Measurements from ENCODE around the gene ABCA10.
"Not testable (repeated sequence)": the region's sequence is repeated elsewhere in the genome, so short reads cannot be mapped to it uniquely, and the experiment has no call there.

The ABCA10 gene

DNA sequence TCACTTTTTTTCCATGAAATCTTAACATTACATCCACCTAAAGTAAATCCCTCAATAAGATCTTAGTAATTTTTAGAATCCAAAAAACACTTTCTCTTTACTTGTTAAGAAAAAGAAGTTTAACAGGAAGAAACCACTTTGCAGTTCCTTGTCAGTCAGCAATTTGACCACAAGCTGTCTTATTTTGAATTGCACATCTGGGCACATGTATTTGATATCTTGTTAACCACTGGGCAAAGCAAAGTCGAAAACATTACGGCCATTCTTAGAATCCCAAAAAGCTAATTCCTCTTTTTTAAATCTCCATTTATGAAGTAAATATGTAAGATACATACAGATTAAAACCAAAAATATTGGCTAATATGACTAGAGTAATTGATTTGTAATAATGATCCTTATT lies 1.1 kb downstream of the ABCA10 start:
- no peak for DNase-seq (ENCODE audit: low read depth, low spot score)

DNA sequence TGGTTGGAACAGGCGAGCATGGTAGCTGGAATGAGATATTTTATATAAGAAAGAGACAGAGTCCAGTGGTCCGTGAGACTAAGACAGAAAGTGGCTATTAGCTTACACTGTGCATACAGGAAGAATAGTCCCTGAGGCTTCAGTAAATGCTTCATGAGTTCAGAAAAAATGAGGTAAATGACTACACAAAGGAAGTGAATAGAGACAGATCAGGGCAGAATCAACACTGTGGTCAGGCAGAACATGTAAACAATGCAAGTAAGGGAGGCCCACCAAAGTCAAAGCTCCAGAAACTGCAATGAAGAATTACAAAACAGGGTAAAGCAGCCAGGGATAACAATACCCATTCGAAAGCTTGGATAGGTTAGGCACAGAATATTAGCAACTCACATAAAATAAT lies 4.8 kb downstream of the ABCA10 start:
- no peak for DNase-seq (ENCODE audit: low read depth, low spot score)

DNA sequence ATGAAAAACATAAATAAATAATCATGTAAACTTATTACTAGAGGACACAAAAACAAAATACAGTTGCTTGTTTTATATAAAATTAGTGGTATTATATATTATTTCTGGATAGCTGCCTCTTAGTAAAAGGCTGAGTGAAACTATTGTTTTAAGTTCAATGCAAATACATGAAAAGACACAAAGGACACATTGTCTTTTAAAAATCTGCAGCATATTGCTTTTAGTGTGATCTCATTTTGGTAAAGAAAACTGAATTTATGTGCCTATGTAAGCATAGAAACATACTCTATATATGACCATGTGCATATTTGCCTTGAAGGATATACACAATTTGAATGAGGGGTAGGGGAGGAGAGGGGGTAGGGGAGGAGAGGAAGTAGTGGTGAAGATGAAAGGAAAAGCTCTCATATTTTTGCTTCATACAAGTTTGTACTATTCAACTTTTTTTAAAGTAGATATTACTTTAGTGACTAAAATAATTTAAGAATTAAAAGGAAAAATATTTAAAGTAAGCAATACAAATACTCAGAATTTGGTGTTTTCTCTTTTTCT lies 5.8 kb downstream of the ABCA10 start:
- DNase-seq (ENCODE audit: low read depth, low spot score): no peak

DNA sequence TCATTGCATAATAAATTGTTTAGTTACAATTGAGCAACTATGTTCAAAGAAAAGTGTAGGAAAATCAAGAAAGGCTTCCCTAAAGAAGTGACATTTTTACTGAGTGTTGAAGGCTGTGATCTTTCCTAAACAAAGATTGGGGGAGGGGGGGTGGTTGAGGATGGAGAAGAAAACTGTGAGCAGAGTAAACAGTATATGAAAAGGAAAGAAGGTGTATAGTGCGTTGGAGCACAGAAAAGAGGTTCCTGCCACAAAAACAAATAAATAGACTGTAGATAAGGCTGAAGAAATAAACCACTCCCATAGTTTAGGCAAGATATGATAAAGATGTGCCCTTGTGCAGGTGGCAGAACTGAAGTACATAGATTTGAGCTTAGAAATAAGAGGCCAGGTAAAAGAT lies 8.5 kb downstream of the ABCA10 start:
- DNase-seq (ENCODE audit: low read depth, low spot score): no peak

DNA sequence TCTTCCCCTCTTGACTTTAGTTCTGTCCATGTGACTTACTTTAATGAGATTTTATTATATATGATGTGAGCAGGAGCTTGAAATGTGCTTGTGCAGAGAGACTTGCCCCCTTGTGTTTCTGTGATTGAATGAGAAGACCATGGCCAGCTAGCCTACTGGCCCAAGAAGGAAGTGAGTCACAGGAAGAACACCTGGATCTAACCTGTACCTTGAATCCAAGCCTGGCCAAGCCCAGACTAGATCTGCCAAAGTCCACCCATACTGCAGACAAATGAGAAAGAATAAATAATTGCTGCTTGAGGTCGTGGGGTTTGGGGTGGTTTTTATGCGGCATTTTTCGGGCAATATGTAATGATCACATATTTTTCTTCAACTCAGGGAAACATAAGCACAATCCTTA lies 9.6 kb downstream of the ABCA10 start:
- DNase-seq (ENCODE audit: low read depth, low spot score): no peak

DNA sequence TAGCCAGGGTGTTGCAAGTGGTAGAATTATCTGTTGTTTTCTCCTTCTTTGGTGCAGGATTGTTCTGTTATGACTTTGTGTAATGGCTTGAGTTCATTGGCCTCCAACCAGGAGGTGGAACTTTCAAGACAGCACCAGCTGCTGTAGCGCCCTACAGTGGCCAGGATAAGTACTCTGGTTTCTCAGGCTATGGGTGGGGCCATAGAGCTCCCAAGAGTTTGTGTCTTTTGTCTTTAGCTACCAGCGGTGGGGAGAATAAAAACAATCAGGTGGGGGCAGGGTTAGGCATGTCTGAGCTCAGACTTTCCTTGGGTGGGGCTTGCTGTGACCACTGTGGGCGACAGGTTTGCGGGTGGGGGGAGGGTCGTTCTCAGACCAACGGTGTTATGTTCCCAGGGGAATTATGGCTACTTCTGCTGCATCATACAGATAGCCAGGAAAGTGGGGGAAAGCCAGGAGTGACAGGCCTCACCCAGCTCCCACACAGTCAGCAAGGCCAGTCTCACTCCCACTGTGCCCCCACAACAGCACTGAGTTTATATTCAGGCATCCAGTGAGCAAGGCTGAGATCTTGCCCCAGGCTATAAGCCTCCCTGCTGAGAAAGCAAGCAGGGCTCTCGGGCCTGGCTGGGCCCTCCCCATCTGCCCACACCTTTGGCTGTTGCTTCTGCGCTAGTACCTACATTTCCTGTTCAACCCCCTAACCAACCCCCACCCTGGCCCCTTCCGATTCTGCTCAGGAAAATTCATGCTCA lies 15.4 kb downstream of the ABCA10 start:
- DNase-seq (ENCODE audit: low read depth, low spot score): no peak

DNA sequence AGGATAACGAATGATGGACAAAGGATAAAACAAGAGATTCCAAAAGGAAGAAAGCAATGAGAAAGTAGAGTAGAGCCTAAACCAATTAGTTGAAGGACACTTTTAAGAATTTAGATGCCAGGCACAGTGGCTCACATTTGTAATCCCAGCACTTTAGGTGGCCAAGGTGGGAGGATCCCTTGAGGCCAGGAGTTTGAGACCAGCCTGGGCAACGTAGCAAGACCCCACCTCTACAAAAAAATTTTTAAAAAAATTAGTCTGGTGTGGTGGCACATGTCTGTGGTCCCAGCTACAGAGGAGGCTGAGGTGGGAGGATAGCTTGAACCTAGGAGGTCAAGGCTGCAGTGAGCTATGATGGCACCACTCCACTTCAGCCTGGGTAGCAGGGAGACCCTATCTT lies 20.0 kb downstream of the ABCA10 start:
- no peak for DNase-seq (ENCODE audit: low read depth, low spot score)

DNA sequence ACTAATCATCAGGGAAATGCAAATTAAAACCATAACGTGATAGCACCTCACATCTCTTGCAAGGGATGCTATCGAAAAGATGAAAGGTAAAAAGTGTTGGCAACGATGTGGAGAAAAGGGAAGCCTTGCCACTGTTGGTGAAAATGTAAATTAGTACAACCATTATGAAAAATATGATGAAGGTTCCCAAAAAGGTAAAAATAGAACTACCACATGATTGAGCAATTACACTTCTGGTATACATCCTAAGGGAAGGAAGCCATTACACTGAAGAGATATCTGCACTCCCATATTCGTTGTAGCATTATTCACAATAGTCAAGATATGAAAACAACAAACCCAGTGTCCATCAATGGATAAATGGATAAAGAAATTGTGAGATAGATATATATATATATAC lies 21.5 kb downstream of the ABCA10 start:
- DNase-seq (ENCODE audit: low read depth, low spot score): no peak

DNA sequence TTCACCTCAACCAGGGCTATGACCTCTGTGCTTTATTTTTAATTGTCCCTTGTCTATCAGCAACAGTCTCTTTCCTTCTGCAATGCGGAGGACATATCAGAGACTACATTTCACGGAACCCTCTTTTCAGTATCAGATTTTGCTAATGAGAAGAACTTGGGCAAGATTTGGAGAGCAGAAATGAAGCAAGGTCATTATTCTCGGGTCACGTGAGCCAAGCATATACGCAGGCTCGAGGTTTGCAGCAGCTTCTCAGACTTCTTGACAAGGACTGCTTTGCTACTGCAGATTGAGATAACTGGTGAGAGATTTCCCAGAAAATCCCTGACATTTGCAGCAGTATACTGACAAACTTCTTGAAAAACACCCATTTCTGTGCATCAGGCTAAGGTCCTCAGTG lies 30.4 kb downstream of the ABCA10 start:
- no peak for DNase-seq (ENCODE audit: low read depth, low spot score)

DNA sequence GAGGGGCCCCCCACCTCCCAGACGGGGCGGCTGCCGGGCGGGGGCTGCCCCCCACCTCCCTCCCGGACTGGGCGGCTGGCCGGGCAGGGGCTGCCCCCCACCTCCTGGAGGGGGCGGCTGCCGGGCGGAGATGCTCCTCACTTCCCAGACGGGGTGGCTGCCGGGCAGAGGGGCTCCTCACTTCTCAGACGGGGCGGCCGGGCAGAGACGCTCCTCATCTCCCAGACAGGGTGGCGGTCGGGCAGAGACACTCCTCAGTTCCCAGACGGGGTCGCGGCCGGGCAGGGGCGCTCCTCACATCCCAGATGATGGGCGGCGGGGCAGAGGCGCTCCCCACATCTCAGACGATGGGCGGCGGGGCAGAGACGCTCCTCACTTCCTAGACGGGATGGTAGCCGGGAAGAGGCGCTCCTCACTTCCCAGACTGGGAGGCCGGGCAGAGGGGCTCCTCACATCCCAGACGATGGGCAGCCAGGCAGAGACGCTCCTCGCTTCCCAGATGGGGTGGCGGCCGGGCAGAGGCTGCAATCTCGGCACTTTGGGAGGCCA lies 32.4 kb downstream of the ABCA10 start:
- not testable (repeated sequence) for DNase-seq (ENCODE audit: low read depth, low spot score)

DNA sequence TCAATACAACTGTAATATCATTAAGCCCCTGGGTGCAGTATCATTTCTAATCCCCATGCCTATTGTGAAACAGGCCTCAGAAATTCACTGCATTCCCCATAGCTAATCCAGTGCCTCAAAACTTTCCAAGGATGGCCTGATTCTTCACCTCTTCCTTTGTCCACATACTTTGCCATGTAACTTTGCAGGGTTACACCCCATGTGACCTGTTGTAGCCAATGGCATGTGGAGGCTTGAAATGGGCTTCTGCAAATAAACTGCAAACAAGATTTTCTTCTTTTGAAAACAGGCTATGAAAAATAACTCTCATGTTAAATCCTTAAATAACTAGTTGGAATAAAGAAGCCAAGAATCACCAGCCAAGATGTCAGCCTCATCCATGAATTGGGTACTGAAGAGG lies 35.9 kb downstream of the ABCA10 start:
- no peak for DNase-seq (ENCODE audit: low read depth, low spot score)

DNA sequence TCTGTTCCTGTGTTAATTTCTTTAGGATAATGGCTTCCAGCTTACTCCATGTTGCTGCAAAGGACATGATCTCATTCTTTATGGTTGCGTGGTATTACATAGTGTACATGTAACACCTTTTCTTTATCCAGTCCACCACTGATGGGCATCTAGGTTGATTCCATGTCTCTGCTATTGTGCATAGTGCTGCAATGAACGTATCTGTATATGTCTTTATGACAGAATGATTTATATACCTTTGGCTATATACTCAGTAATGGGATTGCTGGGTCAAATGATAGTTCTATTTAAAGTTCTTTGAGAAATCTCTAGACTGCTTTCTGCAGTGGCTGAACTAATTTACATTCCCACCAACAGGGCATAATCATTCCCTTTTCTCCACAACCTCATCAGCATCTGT lies 39.8 kb downstream of the ABCA10 start:
- no peak for DNase-seq (ENCODE audit: low read depth, low spot score)

DNA sequence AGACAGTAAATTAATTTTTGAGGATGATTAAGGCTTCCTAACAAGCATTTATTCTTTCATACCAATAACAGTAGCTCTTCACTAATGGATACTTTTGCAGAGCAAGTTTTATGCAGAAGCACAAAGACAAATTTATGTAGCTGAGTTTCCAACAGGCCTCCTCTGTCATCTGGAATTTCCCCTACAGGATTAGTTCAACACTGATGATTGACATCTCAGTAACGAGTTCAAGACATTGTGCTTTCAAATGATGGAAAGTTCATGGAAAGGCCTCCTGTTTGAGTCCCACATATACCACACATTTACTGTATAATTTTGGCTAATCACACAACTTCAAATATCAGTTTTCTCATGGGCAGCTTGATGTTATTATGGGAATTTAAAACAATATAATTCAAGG lies 40.6 kb downstream of the ABCA10 start:
- DNase-seq (ENCODE audit: low read depth, low spot score): no peak

DNA sequence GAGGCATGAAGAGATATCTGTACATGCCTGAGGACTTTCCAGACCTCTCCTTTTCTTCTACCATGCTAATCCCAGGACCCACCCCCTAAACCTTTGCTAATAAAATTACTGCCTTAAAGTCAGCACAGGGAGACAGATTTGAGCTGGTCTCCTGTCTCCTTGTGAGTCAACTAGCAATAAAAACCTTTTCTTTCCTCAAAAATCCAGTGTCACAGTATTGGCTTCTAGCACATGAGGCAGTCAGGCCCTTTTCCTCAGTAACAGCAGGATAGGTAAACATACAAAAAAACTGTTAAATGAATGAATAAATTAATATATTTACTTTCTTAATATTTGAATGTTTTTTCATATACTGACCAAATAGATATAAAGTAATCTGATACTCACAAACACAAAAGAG lies 41.3 kb downstream of the ABCA10 start:
- no peak for DNase-seq (ENCODE audit: low read depth, low spot score)

DNA sequence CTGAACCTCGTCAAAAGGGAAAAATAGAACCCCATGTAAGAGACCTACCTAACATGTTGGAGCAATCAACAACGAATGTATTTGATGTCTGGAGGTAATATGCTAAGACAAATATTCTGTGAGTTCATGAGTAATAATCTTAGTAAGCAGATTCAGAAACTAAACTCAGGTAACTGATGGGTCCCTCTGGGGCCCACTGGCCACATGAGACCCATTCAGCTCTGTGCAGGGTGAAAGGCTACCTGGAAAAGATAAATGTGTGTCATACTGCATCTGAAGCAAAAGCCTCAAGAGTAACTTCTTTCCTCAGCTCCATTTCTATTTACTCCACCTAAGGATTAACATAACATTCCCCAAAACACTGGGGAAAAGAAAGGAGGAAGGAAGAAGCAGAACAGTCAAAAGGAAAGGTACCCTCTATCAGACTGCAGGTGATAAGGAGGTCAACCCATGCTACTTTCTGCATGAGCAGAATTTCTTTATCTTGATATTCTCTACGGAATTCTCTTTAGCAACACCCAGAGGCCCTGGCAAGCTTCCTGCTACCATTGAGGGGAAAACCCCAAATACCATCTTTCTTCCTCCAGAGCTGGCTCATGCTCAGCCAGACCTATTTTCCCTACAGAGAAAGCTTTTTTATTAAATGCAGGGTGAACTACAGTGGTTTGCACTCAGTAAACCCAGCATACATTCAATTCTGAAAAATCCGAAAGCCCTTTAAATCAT lies 49.2 kb downstream of the ABCA10 start:
- DNase-seq (ENCODE audit: low read depth, low spot score): no peak

DNA sequence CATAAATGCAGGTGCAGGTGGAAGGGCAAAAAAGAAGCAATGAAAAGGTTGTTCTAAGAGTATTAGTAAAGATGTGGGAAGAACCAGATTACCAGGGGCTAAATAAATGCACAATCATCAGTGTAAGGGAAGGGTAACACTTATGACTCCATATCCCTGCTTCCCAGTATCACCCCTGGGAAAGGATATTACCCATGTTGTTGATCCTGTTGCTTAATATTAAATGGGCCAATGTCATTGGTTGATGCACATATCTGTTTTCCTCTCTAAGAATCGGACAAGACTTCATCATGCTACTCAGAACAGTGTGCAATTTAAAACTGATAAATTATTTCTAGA lies 52.2 kb downstream of the ABCA10 start:
- no peak for DNase-seq (ENCODE audit: low read depth, low spot score)

DNA sequence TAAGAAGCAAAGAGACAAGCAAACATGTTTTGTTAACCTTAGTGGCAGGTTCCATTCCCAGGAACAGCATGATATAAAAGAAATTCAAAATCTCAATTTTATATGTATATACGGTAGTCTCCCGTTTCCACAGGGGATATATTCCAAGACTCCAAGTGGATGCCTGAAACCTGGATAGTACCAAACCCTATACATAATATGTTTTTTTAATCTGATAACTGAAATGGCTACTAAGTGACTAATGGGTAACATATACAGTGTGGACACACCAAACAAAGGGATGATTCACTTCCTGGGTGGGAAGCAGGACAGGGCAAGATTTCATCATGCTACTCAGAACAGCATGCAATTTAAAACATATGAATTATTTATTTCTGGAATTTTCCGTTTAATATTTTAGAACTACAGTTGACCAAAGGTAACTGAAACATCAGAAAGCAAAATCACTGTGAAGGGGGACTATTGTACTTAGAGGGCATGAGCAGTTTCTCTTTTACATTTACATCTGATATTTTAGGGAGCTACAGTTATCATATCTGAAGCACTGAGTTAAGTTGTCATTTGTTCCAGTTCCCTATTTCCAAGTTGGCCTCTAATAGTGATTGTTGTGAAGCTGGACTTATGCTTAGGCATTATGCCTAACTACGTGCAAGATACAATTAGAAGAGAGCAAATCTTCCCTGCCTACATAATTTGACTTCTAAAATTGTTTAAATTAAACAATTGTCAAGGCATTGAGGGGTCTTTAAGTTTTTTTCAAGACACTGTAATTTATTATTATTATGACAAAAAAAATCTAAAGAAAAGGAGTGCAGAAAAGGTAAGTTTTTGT lies 52.8 kb downstream of the ABCA10 start:
- DNase-seq (ENCODE audit: low read depth, low spot score): no peak

DNA sequence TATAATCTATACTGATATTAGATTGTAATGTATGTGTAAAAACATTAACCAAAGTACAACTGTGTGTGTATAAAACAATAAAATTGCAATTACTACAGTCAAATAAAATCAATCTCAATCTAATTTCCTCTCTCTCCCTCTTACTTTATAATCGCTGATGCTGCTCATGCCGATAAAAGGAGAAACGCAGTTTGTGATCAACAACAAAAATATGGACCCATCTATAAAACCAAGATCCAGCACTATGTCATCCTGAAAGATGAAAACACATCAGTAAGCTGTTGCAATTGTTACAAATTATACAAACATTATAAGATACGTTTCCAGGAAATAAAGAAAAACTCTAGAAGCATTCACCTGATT lies 53.4 kb downstream of the ABCA10 start:
- DNase-seq (ENCODE audit: low read depth, low spot score): no peak

DNA sequence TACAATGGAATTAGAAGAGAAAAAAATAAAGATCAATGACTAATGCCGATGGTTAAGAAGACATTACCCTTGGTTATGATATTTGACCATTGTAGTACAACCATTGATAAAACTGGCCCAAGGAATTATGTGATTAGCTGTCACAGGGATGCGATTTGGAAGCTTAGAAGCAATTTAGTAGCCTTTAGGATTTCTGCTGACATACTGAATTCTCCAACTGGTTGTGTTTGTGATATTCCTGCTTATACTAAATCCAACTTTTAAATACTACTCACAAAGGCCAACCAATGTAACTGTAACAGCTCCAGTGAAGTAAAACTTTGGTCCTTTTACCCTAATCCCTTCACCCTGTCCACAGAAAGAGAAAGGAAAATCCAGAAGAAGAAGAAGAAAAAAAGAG lies 55.5 kb downstream of the ABCA10 start:
- DNase-seq (ENCODE audit: low read depth, low spot score): no peak

DNA sequence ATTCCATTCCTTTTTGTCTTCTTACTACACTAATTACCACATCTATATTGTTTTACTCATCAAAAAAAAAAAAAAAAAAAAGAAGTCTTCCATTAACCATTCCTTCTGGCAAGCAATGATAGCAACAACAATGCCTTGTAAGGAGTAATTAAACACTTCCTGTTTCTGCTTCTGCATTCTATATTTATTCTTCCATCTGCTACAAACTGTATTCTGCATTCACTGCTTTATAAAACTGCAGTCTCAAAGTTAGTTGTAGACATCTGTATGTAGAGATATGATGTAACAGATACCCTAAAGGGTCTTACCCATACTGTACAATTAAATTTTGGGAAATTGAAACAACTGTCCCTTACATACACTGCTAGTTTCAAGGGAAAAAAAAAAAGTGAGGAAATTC lies 58.2 kb downstream of the ABCA10 start:
- no peak for DNase-seq (ENCODE audit: low read depth, low spot score)

DNA sequence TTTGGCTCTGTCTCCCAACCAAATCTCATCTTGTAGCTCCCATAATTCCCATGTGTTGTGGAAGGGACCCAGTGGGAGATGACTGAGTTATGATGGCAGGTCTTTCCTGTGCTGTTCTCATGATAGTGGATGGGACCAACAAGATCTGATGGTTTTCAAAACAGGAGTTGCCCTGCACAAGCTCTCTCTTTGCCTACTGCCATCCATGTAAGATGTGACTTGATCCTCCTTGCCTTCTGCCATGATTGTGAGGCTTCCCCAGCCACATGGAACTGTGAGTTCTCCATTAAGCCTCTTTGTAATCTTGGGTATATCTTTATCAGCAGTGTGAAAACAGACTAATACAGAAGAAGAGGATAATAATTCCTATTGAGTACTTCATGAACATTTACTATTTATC lies 60.0 kb downstream of the ABCA10 start:
- not testable (repeated sequence) for DNase-seq (ENCODE audit: low read depth, low spot score)

DNA sequence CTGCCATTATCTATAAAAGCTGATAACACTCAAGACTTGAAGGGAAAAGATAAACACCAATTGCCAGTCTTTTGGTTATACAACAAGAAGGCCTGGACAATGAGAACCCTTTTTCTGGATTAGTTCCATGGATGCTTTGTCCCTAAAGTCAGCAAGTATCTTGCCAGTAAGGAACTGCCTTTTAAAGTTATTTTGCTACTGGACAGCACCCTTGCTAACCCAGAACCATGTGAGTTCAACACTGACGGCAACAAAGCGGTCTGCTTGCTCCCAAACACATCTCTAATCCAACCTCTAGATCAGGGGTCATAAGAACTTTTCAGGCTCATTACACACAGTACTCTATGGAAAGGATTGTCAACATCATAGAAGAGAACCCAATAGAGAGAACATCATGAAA lies 61.7 kb downstream of the ABCA10 start:
- DNase-seq (ENCODE audit: low read depth, low spot score): no peak
